Spleen (tissue), 7 donors: ENCODE results near the gene SINHCAF.

Source experiments
- POLR2A ChIP-seq, 3 donors: fragments of 450-650 bp; IDR thresholded peaks; one replicate each; pipeline ENCODE4 v1.5.1; 2017; ENCODE audit warnings: antibody characterized with exemption in 3 of 3, mild to moderate bottlenecking in 1 of 3
- POLR2AphosphoS5 ChIP-seq, 3 donors: sonication (generic); formaldehyde crosslinking; IDR thresholded peaks; one replicate each; pipeline ENCODE4 v1.5.1; 2017; ENCODE audit warnings: antibody characterized with exemption in 3 of 3
- TF ChIP-seq, protein P1 (sequence below), 11 experiments: fragments of 200-600 bp in 7 of 11; fragments of 450-650 bp in 4 of 11; sonication (generic) in 4 of 11; IDR thresholded peaks in 8 of 11; conservative IDR thresholded peaks in 3 of 11; 1 replicate in 7 of 11; 2 replicates in 4 of 11; pipeline versions ENCODE4 v1.4.0 to v1.8.0; 2016 to 2021; ENCODE audit warnings: antibody characterized with exemption in 11 of 11, inconsistent platforms in 4 of 11, mild to moderate bottlenecking in 1 of 11
- donor health status: DM: no; HTN: no; CAD: no; lungs with moderate emphysema.
- donor health status: DM: no; HTN: no; CAD: no.
- donor health status: DM: no; HTN: no; CAD: no.

DNA sequence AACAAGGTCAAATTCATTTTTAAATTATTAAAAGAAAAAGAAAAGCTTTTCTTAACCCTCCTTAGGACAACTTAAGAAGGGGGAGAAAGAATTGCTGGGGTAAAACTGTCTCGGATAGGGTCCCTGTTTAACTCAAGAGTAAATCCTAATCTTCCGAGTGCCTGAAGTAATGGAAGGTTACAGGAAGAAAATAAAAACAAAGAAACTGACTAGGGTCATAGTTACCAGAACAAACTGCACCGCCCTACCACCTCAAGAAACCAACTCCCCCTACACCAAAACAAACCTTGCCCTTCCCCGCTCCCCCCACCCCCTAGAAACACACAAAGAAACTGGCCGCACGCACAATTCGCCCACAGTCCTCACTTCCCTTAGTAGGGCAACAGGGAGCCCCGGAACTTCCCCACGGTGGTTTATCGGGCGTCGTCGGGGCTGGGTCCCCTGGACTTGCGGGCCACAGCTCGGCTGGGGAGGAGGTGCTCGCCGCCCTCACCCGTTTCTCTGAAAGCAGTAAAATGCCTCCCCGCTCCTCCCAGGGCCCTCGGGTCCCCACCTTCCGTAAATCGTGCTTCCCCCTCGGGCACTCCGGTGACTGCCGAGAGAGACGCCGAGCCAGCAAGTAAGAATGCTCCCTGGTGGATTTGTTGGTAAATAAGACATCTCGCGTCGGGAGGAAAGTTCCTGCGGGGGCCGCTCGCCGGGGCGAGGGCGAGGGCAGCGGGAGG, 2.4 kb downstream of the SINHCAF start:
- TF ChIP-seq, protein P1, sequence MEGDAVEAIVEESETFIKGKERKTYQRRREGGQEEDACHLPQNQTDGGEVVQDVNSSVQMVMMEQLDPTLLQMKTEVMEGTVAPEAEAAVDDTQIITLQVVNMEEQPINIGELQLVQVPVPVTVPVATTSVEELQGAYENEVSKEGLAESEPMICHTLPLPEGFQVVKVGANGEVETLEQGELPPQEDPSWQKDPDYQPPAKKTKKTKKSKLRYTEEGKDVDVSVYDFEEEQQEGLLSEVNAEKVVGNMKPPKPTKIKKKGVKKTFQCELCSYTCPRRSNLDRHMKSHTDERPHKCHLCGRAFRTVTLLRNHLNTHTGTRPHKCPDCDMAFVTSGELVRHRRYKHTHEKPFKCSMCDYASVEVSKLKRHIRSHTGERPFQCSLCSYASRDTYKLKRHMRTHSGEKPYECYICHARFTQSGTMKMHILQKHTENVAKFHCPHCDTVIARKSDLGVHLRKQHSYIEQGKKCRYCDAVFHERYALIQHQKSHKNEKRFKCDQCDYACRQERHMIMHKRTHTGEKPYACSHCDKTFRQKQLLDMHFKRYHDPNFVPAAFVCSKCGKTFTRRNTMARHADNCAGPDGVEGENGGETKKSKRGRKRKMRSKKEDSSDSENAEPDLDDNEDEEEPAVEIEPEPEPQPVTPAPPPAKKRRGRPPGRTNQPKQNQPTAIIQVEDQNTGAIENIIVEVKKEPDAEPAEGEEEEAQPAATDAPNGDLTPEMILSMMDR (IDR thresholded peaks at IDR 0.05 in 8 of 11, conservative IDR thresholded peaks at IDR 0.05 in 3 of 11) = no peak
- peak; percentile 38 to 67 (median 63) for TF ChIP-seq POLR2AphosphoS5 (IDR thresholded peaks at IDR 0.05)
- TF ChIP-seq POLR2A (IDR thresholded peaks at IDR 0.05) = no peak
